ENCODE data around the gene HAGHL. TPM values are rescaled to one million over a fixed set of nuclear protein-coding genes. Genes with fewer than 3 reads are reported as not detected.

The HAGHL gene
- polyA plus RNA-seq, 2 donors = 1.6 to 3.4 TPM

DNA sequence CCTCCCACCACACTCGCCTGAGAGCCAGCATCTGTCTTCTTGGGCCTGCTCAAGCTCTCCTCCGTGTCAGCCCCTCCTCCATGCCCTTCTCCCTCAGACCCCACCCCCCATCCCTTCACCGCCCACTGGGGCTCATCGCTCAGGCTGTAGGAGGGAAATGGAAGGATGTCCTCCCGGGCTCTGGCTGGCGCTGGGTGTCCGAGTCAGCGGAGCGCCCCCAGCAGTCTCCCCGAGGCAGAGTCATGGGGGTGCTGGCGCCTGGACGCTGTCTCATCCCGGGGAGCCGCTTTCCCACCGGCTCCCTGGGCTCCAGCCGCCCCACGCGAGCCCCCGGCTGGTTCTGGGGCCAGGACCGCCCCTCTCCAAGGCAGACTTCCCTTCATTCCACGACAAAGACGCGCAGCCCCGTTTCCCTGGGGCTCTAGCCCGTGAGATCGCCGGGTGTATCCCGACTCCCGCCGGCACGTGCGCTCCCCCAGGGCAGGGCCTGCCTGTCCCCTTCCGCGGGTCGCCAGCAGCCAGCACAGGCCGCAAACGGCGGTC is 6.4 kb upstream of the HAGHL start:
- Histone ChIP-seq H3K4me3 (ENCODE audit: low read depth in 1 of 2, low read length in 2 of 2) (peak overlapping the region; percentile 65 to 85), H3K36me3 (ENCODE audit: control insufficient read depth in 2 of 2, insufficient read depth in 2 of 2, low read length in 1 of 2) (no peaks in the 10 kb centered on the region), H3K27ac (ENCODE audit: low read depth in 2 of 2, low read length in 1 of 2) (peak overlapping the region; percentile 78), H3K9me3 (ENCODE audit: control insufficient read depth in 2 of 2, insufficient read depth in 1 of 2, low read depth in 1 of 2, low read length in 1 of 2) (no peaks in the 10 kb centered on the region), H3K4me1 (ENCODE audit: control insufficient read depth in 2 of 2, insufficient read depth in 2 of 2, low read length in 1 of 2) (peaks cover 11 to 28% of the 10 kb centered on the region in 2 donors), H3K27me3 (ENCODE audit: control insufficient read depth in 1 of 2, insufficient read depth in 2 of 2, low read length in 2 of 2) (peaks cover 0 to 3% of the 10 kb centered on the region in 2 donors)
- 1% methylated on average over 38 of the region's 38 CpGs for WGBS, 2 donors

DNA sequence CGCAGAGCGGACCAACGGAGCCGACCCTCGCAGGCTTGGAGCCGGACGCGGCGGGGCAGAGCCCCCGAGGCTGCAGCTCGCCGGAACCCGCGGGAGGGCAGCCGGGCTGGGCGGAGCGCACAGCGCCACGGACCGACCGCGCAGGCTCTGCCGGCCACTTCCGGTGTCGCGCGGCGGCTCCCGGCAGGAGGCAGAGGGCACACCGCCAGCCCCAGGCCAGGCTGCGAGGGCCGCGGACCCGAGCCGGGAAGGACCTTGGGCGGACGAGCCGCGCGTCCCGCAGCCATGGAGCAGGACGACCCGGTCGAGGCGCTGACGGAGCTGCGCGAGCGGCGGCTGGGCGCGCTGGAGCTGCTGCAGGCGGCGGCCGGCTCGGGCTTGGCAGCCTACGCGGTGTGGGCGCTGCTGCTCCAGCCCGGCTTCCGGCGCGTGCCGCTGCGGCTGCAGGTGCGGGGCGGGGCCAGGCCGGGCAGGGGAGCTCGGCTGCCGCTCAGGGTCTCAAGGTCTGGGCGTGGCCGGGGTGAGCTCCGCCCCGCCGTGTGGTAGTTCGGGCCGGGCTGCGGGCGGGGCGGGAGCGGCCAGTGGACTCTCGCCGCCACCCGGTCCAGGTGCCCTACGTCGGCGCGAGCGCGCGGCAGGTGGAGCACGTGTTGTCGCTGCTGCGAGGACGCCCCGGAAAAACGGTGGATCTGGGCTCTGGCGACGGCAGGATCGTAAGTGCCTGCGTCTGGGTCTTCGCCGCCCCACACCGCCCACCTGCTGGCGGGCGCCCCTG is 5.7 kb upstream of the HAGHL start, which contains the start of gene ANTKMT:
ANTKMT (plus strand) TSS at position 157 of the 775 bp plus-strand sequence; CDS start at position 286, 129 bp downstream.
- H3K36me3 ChIP-seq (ENCODE audit: control insufficient read depth in 2 of 2, insufficient read depth in 2 of 2, low read length in 1 of 2) = no peaks in the 10 kb centered on the region
- 8 to 9% methylated on average over 89 to 106 of the region's 106 CpGs for WGBS, 2 donors
- peaks cover 9 to 25% of the 10 kb centered on the region in 2 donors for H3K4me1 ChIP-seq (ENCODE audit: control insufficient read depth in 2 of 2, insufficient read depth in 2 of 2, low read length in 1 of 2)
- H3K27me3 ChIP-seq (ENCODE audit: control insufficient read depth in 1 of 2, insufficient read depth in 2 of 2, low read length in 2 of 2) = peaks cover 0 to 3% of the 10 kb centered on the region in 2 donors
- peak within 1 kb of the TSS; percentile 78 for H3K27ac ChIP-seq (ENCODE audit: low read depth in 2 of 2, low read length in 1 of 2)
- H3K4me3 ChIP-seq (ENCODE audit: low read depth in 1 of 2, low read length in 2 of 2) = peak within 1 kb of the TSS; percentile 65 to 85
- H3K9me3 ChIP-seq (ENCODE audit: control insufficient read depth in 2 of 2, insufficient read depth in 1 of 2, low read depth in 1 of 2, low read length in 1 of 2) = no peaks in the 10 kb centered on the region

DNA sequence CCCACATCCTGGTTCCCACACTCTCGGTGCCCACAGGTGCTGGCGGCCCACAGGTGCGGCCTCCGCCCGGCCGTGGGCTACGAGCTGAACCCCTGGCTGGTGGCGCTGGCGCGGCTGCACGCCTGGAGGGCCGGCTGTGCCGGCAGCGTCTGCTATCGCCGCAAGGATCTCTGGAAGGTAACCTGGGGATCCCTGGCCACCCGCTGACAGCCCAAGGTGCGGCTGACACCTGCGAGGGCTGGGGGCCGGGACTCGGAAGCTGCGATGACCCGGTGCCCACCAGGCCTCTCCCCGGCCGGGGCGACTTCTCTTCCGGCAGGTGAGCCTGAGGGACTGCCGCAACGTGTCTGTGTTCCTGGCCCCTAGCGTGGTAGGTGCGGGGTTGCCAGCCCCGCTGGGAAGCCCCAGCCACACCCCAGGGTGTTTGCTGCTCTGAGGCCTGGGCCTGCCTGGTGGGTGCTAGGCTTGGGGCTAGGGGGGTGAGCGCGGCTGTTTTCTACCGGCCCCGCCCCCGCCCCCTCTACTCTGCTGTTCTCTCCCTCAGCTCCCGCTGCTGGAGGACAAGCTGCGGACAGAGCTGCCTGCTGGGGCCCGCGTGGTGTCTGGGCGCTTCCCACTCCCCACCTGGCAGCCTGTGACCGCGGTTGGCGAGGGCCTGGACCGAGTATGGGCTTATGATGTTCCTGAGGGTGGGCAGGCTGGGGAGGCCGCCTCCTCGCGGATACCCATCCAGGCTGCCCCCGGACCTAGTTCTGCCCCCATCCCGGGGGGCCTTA is 5.0 kb upstream of the HAGHL start:
- peak overlapping the region; percentile 29 to 78 for H3K27ac ChIP-seq (ENCODE audit: low read depth in 2 of 2, low read length in 1 of 2)

DNA sequence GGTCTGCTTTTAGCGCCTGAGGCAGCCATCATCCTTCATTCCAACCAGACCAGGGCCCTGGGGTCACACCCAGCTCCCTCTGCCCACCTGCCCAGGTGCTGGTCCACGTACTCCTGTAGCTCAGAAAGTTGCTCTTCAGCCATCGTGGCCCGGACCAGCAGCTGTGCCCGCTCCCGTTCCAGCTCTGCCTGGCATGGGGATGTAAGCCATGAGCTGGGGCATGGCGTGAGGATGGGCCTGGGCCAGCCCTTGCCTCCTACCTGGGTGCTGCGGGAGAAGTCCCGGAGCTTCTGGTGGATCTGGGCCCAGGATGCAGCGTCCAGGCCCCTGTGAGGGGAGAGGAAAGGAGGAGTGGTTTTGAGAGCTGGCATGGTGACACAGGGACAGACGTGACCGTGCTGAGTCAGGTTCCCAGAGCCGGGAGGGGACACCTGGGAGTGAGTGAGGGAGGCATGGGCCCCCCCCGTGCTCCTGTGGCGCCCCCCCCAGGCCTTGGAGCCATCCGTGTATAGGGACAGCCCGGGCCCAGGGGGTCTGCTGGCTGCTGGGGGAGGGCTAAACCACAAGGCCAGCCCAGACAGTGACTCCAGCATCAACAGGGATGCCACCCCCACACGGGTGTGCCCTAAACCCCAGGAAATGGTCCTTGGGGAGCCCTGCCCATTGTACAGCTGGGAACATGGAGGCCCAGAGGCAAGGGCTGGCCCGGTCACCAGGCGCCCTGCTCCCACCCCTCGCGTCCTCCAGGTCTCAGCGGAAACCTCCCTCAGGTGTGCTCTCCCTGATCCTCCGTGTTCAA is 3.9 kb upstream of the HAGHL start:
- H3K27ac ChIP-seq (ENCODE audit: low read depth in 2 of 2, low read length in 1 of 2) = no peak overlapping the region
- no peaks in the 10 kb centered on the region for H3K9me3 ChIP-seq (ENCODE audit: control insufficient read depth in 2 of 2, insufficient read depth in 1 of 2, low read depth in 1 of 2, low read length in 1 of 2)
- H3K4me1 ChIP-seq (ENCODE audit: control insufficient read depth in 2 of 2, insufficient read depth in 2 of 2, low read length in 1 of 2) = peaks cover 11 to 28% of the 10 kb centered on the region in 2 donors
- H3K4me3 ChIP-seq (ENCODE audit: low read depth in 1 of 2, low read length in 2 of 2) = no peak overlapping the region
- 77 to 79% methylated on average over 24 of the region's 24 CpGs for WGBS, 2 donors
- peaks cover 0 to 4% of the 10 kb centered on the region in 2 donors for H3K27me3 ChIP-seq (ENCODE audit: control insufficient read depth in 1 of 2, insufficient read depth in 2 of 2, low read length in 2 of 2)
- no peaks in the 10 kb centered on the region for H3K36me3 ChIP-seq (ENCODE audit: control insufficient read depth in 2 of 2, insufficient read depth in 2 of 2, low read length in 1 of 2)

More for the DNA sequence above, 5.0 kb upstream of the HAGHL start:
- H3K36me3 ChIP-seq (ENCODE audit: control insufficient read depth in 2 of 2, insufficient read depth in 2 of 2, low read length in 1 of 2) = no peaks in the 10 kb centered on the region
- 74 to 80% methylated on average over 51 of the region's 51 CpGs for WGBS, 2 donors
- peak overlapping the region; percentile 65 to 85 for H3K4me3 ChIP-seq (ENCODE audit: low read depth in 1 of 2, low read length in 2 of 2)
- H3K27me3 ChIP-seq (ENCODE audit: control insufficient read depth in 1 of 2, insufficient read depth in 2 of 2, low read length in 2 of 2) = no peaks in the 10 kb centered on the region
- H3K4me1 ChIP-seq (ENCODE audit: control insufficient read depth in 2 of 2, insufficient read depth in 2 of 2, low read length in 1 of 2) = peaks cover 9 to 21% of the 10 kb centered on the region in 2 donors
- H3K9me3 ChIP-seq (ENCODE audit: control insufficient read depth in 2 of 2, insufficient read depth in 1 of 2, low read depth in 1 of 2, low read length in 1 of 2) = no peaks in the 10 kb centered on the region

DNA sequence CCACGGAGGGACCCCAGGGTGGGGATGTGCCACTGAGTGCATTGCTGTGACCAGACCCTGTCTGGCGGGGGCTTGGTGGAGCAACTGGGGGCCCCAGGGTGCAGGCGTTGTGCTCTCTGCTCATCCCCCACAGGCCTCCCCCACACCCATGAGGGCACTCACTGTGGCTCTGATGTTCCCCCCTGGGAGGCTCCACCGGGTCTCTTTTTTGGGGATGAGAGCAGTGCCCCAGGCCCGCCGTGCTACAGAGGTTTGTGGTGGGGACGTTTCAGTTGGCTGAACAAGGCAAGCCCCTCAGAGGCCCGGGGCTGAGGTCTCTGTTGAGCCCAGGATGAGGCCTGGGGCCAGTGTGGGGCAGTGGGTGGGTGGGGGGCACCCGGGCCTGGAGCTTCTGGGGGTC is 3.2 kb upstream of the HAGHL start:
- Histone ChIP-seq H3K36me3 (ENCODE audit: control insufficient read depth in 2 of 2, insufficient read depth in 2 of 2, low read length in 1 of 2) (no peaks in the 10 kb centered on the region), H3K27me3 (ENCODE audit: control insufficient read depth in 1 of 2, insufficient read depth in 2 of 2, low read length in 2 of 2) (peaks cover 0 to 8% of the 10 kb centered on the region in 2 donors), H3K4me3 (ENCODE audit: low read depth in 1 of 2, low read length in 2 of 2) (no peak overlapping the region), H3K4me1 (ENCODE audit: control insufficient read depth in 2 of 2, insufficient read depth in 2 of 2, low read length in 1 of 2) (peaks cover 14 to 34% of the 10 kb centered on the region in 2 donors), H3K27ac (ENCODE audit: low read depth in 2 of 2, low read length in 1 of 2) (no peak overlapping the region), H3K9me3 (ENCODE audit: control insufficient read depth in 2 of 2, insufficient read depth in 1 of 2, low read depth in 1 of 2, low read length in 1 of 2) (no peaks in the 10 kb centered on the region)
- WGBS, 2 donors = 85 to 86% methylated on average over 9 of the region's 9 CpGs

DNA sequence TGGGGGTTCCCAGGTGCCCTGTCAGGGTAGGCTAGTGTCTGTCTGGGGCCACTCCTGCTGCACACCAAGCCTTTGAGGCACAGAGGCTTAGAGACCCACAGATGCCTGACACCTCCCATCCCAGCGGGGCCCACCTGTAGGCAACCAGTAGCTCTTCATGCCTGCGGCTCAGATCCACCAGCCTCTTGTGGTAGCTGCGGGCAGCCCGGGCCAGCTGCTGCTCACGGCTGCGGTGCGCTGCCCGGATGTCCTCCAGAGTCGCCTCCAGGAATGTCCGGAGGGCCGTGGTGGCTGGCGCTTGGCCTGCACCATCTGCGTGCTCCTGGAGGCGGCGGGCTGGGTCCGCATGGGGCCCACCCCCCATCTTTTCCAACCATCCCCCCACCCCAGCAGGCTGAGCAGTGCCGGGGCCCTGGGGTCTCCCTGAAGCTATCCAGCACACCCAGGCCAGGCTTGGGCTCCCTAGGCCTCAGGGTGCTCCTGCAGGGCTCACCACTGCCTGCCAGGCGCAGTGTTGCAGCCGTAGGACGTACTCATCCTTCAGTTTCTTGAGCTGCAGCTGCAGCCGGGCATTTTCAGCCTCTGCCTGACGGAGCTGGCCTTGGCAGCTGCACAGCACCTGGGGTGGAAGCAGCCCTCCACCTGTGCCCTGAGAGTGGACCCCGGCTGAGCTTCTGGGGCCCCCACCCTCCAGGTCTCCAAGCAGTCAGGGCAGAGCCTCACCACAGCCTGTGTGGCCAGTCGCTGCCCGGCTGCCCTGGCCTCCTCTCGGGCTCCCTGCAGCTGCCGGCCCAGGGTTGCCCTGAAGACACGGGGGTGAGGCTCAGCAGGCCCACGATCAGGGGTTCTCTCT is 2.5 kb upstream of the HAGHL start:
- Histone ChIP-seq H3K27ac (ENCODE audit: low read depth in 2 of 2, low read length in 1 of 2) (no peak overlapping the region), H3K4me3 (ENCODE audit: low read depth in 1 of 2, low read length in 2 of 2) (no peak overlapping the region), H3K9me3 (ENCODE audit: control insufficient read depth in 2 of 2, insufficient read depth in 1 of 2, low read depth in 1 of 2, low read length in 1 of 2) (no peaks in the 10 kb centered on the region), H3K27me3 (ENCODE audit: control insufficient read depth in 1 of 2, insufficient read depth in 2 of 2, low read length in 2 of 2) (peaks cover 0 to 8% of the 10 kb centered on the region in 2 donors), H3K4me1 (ENCODE audit: control insufficient read depth in 2 of 2, insufficient read depth in 2 of 2, low read length in 1 of 2) (peaks cover 14 to 38% of the 10 kb centered on the region in 2 donors), H3K36me3 (ENCODE audit: control insufficient read depth in 2 of 2, insufficient read depth in 2 of 2, low read length in 1 of 2) (no peaks in the 10 kb centered on the region)
- 63 to 68% methylated on average over 29 of the region's 29 CpGs for WGBS, 2 donors

DNA sequence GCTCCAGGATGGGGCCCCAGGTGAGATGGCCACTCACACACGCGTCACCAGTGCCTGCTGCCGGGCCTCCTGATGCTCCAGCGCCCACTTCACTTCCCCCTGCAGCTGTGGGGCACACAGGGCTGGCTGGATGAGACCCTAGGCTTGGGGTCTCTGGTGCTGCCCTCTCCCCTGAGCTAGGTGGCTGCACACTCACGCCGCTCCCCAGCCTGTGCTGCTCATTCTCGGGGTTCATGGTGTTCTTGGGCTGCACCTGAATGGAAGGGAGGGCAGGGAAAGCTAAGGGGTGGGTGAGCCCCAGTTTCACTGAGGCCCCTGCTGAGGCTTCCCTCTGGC is 1.9 kb upstream of the HAGHL start:
- WGBS, 2 donors = 63 to 75% methylated on average over 6 to 7 of the region's 7 CpGs
- no peak overlapping the region for H3K4me3 ChIP-seq (ENCODE audit: low read depth in 1 of 2, low read length in 2 of 2)
- H3K4me1 ChIP-seq (ENCODE audit: control insufficient read depth in 2 of 2, insufficient read depth in 2 of 2, low read length in 1 of 2) = peaks cover 14 to 35% of the 10 kb centered on the region in 2 donors
- no peak overlapping the region for H3K27ac ChIP-seq (ENCODE audit: low read depth in 2 of 2, low read length in 1 of 2)
- no peaks in the 10 kb centered on the region for H3K36me3 ChIP-seq (ENCODE audit: control insufficient read depth in 2 of 2, insufficient read depth in 2 of 2, low read length in 1 of 2)
- H3K27me3 ChIP-seq (ENCODE audit: control insufficient read depth in 1 of 2, insufficient read depth in 2 of 2, low read length in 2 of 2) = peaks cover 0 to 8% of the 10 kb centered on the region in 2 donors
- H3K9me3 ChIP-seq (ENCODE audit: control insufficient read depth in 2 of 2, insufficient read depth in 1 of 2, low read depth in 1 of 2, low read length in 1 of 2) = no peaks in the 10 kb centered on the region

DNA sequence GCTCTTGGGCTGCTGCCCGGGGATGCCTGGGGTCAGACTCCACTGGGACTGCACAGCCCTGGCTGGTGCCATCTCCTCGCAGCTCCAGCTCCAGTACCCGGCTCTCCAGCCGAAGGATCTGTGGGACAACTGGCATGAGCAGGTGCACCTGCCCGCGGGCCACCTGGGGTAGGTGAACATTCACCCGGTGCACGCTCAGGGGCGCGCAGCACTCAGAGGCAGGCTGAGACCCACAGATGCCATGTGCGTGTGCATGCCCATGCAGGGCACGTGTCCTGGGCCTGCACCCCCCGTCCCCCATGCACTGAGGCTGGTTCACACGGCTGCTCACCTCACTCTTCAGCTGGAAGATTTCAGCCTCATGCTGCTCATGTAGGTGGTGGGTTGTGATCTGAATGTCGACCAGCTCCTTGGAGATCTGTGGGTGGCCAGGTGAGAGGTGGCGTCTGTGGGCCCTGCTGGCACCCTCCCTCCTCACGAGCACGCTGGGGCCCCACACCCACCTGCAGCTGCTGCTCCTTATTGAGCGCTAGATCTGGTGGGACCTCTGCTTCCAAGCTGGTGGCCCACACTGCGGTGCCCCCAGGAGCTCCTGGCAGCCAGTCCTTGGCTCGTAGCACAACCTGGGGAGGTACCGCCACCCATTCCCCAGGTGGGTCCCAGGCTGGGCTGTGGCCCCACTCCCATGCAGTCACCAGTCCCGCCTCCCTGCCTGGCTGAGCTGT is 1.3 kb upstream of the HAGHL start:
- Histone ChIP-seq H3K27ac (ENCODE audit: low read depth in 2 of 2, low read length in 1 of 2) (no peak overlapping the region), H3K4me1 (ENCODE audit: control insufficient read depth in 2 of 2, insufficient read depth in 2 of 2, low read length in 1 of 2) (peaks cover 10 to 32% of the 10 kb centered on the region in 2 donors), H3K9me3 (ENCODE audit: control insufficient read depth in 2 of 2, insufficient read depth in 1 of 2, low read depth in 1 of 2, low read length in 1 of 2) (no peaks in the 10 kb centered on the region), H3K4me3 (ENCODE audit: low read depth in 1 of 2, low read length in 2 of 2) (no peak overlapping the region), H3K27me3 (ENCODE audit: control insufficient read depth in 1 of 2, insufficient read depth in 2 of 2, low read length in 2 of 2) (peaks cover 0 to 8% of the 10 kb centered on the region in 2 donors), H3K36me3 (ENCODE audit: control insufficient read depth in 2 of 2, insufficient read depth in 2 of 2, low read length in 1 of 2) (peaks cover 0 to 1% of the 10 kb centered on the region in 2 donors)
- WGBS, 2 donors = 60 to 62% methylated on average over 23 of the region's 23 CpGs
